HG03521 (cell line): ENCODE results near the gene HSPA1L.
"Not testable (repeated sequence)": the region's sequence is repeated elsewhere in the genome, so short reads cannot be mapped to it uniquely, and the experiment has no call there.

Experiments
- ATAC-seq: cut with Tn5 transposase; IDR thresholded peaks from one replicate; pipeline ENCODE4 v1.9.1; 2021; ENCODE audit warnings: mild to moderate bottlenecking, moderate library complexity; ENCODE audit not compliant: unreplicated experiment

Gene HSPA1L

DNA sequence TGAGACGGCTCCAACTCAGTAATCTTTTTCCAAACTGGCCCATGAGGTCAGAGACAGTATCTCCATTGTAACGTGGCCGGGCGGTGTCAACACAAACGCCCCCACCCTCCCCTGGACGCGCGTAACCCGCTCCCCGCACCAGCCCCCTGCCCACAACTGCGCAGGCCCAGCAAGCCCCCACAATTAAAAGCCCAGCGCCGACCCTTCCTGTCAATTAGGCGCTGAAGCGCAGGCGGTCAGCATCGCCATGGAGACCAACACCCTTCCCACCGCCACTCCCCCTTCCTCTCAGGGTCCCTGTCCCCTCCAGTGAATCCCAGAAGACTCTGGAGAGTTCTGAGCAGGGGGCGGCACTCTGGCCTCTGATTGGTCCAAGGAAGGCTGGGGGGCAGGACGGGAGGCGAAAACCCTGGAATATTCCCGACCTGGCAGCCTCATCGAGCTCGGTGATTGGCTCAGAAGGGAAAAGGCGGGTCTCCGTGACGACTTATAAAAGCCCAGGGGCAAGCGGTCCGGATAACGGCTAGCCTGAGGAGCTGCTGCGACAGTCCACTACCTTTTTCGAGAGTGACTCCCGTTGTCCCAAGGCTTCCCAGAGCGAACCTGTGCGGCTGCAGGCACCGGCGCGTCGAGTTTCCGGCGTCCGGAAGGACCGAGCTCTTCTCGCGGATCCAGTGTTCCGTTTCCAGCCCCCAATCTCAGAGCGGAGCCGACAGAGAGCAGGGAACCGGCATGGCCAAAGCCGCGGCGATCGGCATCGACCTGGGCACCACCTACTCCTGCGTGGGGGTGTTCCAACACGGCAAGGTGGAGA, at the start of gene HSPA1L, which contains the start of gene HSPA1A:
HSPA1L (minus strand) TSS at position 259 of the 814 bp plus-strand sequence. CDS start 3,311 bp downstream, outside the sequence.
HSPA1A (plus strand) TSS at position 519 of the 814 bp plus-strand sequence; CDS start at position 733, 214 bp downstream.
- ATAC-seq = peak; percentile 36

DNA sequence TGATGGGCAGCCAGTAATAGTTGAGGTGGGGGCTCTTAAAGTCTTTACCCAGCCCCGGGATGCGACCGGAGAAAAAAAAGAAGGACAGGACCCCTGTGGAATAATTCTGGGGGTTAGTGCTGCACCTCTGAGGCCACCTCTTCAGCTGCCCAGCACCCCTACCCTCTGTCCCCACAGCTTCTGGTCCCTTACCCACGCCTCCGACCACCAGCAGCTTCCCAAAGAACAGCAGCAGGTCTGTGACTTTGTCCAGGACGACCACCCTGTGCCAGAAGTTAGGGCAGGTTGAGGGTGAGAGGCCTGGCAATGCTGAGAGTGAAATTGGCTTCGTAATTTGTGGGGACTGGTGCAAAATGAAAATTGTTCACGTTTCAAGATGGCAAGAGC, 49.7 kb upstream of the HSPA1L start:
- ATAC-seq = no peak

DNA sequence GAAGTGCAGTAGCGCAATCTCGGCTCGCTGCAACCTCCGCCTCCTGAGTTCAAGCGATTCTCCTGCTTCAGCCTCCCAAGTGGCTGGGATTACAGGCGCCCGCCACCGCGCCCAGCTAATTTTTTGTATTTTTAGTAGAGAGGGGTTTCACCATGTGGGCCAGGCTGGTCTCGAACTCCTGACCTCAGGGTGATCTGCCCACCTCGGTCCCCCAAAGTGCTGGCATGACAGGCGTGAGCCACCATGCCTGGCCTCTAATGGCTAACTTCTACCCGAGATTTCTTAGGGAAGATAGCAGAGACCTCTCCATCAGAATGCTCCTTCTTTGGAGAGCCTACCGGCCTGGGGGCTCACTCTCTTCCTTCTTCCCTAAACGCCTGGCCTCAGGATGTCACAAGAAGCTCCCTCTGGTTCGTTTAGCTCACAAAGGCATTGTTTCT, 49.1 kb upstream of the HSPA1L start:
- not testable (repeated sequence) for ATAC-seq

DNA sequence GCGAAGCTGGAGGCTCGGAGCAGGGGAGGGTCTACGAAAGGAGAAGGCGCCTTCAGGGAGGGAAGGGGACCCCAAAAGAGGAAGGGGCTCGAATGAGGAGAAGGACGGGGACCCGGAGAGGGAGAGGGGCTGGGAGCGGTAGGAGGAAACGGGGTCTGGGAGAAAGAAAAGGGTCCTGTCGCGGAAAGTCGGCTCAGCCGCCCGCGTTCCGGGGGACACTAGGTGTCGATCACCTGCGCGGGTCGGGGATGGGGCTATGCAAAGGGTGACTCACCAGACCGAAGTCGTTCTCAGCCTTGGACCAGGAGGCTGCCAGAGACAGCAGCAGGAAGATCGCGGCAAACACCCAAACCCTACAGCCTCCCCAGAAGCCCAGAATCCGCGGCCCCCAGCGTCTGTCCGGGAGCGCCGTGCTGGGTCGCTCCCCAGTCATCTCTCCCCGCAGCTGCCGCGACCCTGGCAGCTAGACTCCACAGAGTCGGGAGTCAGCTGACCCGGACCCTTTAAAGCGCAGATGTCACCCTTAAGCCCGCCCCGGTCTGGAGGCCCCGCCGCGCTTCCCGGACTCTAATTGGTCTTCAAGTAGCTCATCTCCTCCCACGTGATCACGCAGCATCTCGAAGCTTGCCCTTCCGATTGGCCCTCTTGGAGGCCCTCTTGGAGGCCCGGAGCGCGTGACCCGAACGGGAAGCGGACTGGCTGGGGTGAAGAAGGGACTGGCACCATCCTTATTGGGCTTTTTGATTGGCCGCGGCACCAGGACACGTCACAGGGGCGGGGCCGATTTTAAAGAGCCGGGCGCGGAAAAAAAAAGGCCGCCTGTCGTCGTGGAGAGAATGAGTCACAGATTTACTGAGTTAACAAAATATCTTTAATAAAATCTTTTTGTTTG, 47.5 kb upstream of the HSPA1L start, which contains the start of gene NEU1:
NEU1 (minus strand) TSS at position 478 of the 892 bp plus-strand sequence; CDS start at position 433, 45 bp downstream.
- ATAC-seq = peak; percentile 90

DNA sequence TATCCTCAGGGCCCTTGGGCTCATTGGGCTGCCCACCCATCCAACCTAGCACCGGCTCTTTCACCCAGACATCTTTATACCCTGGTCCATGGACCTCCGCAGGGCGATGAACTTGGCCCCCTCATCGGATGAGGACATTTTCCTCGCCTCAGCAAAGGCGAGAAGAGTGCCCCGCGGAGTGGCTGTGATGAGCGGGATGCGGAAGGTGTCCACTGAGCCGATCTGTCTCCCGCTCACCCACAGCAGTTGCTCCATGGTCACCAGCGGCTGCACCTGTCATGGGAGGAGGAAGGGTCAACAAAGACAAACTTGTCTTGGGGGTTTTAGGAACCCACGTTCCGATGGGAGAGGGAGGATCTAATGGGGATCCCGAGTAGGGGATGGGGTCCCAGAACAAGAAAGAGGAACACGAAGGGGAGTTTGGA, 46.8 kb upstream of the HSPA1L start:
- ATAC-seq = no peak

DNA sequence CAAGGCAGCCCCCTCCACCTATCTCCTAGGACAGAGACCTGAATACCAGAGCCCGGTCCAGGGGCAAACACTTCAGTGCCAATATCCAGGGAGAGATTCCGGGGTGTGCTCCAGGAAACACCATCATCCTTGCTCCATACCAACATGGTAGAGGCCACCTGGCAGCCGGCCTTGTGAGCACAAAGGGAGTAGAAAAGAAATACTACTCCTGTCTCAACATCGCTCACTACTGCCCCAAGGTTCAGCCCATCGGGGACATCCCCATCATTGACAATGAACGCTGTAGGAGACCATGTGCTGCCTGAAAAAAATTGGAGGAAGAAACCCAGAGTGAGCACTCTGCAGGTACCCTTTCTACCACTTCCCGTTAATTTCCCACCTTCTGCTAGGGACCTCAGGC, 46.1 kb upstream of the HSPA1L start:
- no peak for ATAC-seq

DNA sequence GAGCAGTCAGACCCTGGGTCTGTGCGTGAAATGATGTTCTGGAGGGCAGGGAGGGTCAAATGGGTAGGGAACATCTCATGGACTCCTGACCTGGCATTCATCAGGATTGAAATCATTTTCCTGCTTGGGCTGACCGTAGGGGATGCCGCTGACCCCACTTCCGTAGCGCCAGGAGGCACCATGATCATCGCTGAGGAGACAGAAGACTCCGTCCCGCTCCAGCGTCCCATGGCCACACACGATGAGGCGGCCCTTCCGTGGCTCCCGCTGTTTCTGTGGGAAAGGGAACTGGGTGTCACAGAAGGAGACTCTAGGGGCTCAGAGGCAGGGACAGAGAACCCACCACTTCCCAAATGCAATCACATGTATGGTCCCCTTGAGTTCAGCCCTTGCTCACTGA, 45.3 kb upstream of the HSPA1L start:
- no peak for ATAC-seq

DNA sequence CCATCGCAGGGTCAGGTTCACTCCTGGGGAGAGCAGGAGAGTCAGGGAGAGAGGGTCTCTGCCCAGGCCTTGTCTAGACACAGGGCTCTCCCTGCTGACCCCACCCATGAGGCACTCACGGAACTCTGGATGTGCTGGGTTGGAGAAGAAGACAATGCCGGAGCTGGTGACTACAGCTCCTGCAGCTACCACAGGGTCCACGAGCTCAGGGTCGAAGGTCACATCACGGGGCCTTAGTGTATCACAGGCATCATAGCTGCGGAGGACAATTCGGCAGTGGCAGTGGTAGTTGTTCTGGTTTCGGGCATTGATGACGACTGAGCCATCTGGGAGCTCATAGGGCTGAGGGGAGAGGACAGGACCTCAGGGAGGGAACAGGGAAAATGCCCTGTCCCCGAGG, 44.8 kb upstream of the HSPA1L start:
- ATAC-seq = no peak

DNA sequence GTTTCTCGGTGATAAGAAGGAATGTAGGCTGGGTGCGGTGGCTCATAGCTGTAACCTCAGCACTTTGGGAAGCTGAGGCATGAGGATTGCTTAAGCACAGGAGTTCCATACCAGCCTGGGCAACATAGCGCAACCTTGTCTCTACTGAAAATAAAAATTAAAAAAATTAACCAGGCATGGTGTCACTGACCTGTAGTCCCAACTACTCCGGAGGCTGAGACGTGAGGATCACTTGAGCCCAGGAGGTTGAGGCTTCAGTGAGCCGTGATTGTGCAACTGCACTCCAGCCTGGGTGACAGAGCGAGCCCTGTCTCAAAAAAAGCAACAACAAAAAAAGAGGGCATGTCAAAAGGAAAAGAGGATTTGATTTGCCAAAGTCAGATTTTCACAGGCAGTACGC, 43.6 kb upstream of the HSPA1L start:
- no peak for ATAC-seq

DNA sequence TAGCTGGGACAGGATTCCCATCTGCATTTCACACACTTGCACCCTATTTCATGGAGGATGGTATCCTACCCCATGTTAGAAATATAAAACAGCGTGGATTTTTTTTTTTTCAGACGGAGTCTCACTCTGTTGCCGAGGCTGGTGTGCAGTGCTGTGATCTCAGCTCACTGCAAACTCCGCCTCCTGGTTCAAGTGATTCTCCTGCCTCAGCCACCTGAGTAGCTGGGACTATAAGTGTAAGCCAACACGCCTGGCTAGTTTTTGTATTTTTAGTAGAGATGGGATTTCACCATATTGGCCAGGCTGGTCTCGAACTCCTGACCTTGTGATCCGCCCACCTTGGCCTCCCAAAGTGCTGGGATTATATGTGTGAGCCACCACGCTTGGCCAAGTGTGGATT, 42.7 kb upstream of the HSPA1L start:
- not testable (repeated sequence) for ATAC-seq

DNA sequence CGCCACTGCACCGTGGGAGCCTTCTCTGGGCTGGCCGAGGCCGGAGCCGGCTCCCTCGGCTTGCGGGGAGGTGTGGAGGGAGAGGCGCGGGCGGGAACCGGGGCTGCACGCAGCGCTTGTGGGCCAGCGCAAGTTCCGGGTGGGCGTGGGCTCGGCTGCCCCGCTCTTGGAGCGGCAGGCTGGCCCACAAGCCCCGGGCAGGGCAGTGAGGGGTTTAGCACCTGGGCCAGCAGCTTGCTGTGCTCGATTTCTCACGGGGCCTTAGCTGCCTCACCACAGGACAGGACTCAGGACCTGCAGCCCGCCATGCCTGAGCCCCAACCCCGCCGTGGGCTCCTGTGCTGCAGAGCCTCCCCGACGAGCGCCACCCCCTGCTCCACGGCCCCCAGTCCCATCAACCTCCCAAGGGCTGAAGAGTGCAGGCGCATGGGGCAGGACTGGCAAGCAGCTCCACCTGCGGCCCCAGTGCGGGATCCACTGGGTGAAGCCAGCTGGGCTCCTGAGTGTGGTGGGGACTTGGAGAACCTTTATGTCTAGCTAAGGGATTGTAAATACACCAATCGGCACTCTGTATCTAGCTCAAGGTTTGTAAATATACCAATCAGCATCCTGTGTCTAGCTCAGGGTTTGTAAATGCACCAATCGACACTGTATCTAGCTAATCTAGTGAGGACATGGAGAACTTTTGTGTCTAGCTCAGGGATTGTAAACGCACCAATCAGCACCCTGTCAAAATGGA, 37.1 kb upstream of the HSPA1L start:
- ATAC-seq = not testable (repeated sequence)

DNA sequence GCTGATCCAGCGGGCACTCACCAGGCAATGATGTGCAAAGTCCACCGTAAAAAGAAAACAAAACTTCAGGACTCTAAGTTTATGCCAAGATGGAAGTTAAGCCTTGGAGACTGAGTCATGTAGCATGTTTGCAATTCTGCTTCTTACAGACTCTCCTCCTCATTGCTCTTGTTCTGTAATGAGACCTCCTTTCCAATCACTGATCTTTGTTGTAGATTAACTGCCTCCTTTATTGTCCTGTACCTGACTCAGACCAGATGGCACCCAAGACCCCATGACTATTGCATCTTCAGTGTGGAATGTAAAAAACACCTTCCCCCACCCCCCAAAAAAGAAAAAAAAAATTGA, 36.4 kb upstream of the HSPA1L start:
- no peak for ATAC-seq

DNA sequence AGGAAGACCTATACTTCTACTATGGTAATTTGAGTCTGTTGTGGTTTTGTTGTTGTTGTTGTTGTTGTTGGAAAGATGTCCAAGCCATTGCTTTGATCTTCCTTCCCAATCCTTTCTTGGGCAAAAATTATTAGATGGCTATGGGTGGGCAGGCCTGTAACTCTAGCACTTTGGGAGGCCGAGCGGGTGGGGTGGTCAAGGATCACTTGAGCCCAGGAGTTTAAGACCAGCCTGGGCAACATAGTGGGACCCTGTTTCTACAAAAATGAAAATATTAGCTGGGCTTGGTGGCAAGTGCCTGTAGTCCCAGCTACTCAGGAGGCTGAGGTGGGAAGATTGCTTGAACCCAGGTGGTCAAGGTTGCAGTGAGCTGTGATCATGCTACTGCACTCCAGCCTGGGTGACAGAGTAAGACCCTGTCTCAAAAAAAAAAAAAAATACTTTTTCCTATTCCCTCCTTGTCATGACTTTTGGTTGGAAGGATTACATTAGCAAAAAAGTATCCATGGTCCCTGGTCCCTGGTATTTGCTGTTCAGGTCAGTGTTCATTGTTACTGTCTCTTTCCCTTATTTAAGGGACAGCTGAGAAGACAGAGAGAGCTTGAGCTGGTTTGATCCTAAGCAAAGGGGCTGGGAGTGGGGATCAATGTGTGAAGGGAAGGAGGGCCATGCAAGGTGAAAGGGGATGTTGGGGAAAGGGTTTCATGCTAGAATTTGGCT, 35.8 kb upstream of the HSPA1L start:
- no peak for ATAC-seq

DNA sequence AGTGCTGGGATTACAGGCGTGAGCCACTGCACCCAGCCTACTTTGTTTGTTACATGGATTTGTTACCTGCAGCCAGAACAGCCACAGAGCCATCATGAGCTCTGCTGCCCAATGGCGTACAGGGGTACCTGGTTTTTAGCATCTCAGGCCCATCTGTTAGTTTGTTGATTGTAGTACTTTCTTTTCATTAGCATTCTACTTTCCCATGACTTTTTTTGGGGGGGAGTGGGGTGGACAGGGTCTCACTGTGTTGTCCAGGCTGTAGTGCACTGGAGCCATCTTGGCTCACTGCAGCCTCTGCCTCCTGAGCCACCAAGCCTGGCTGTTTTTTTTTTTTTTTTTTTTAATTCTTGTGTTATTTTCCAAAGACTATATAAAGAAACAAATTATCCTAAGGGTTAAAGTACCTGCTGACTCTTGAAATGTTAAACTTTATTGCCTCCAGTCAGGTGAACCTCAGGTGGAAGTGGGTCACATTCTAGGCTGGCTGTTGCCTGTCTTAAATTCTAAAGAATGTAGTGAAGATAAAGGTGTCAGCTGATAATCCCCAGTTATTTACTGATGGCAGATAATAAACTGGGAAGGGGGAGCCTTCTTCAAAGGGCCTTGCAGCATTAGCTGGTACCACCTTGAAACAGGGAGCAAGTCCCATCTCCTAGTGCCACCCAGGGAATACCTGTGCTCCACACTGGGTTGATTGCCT, 32.3 kb upstream of the HSPA1L start:
- no peak for ATAC-seq

DNA sequence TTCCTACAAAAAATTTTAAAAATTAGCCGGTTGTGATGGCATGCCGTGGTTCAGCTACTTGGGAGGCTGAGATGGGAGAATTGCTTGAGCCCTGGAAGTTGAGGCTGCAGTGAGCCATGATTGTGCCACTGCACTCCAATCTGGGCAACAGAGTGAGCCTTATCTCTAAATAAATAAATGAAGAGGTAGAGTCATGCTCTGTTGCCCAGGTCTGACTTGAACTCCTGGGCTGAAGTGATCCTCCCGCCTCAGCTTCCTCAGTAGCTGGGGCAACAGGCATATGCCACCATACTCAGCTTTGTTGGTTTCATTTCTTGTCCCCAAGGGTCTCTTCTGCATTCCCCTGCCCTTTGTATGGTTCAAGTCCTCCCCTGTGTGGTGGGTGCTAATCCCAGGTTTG, 29.4 kb upstream of the HSPA1L start:
- no peak for ATAC-seq

DNA sequence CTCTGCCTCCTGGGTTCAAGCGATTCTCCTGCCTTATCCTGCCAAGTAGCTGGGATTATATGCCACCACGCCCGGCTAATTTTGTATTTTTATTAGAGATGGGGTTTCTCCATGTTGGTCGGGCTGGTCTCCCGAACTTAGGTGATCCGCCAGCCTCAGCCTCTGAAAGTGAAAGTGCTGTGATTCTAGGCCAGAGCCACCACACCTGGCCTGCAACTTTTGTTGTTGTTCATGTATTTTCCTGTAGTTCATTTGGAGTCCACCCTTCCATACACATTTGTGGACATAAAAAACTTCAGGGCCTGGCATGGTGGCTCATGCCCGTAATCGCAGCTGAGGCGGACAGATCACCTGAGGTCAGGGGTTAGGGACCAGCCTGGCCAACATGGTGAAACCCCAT, 27.0 kb upstream of the HSPA1L start:
- ATAC-seq = no peak

DNA sequence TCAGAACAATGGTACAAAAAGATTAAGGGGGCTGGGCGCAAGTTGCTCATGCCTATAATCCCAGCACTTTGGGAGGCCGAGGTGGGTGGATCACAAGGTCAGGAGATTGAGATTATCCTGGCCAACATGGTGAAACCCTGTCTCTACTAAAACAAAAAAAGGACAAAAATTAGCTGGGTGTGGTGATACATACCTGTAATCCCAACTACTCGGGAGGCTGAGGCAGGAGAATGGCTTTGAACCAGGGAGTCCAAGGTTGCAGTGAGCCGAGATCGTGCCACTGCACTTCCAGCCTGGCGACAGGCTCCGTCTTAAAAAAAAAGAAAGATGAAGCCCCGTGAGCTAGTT, 24.7 kb upstream of the HSPA1L start:
- ATAC-seq = not testable (repeated sequence)

DNA sequence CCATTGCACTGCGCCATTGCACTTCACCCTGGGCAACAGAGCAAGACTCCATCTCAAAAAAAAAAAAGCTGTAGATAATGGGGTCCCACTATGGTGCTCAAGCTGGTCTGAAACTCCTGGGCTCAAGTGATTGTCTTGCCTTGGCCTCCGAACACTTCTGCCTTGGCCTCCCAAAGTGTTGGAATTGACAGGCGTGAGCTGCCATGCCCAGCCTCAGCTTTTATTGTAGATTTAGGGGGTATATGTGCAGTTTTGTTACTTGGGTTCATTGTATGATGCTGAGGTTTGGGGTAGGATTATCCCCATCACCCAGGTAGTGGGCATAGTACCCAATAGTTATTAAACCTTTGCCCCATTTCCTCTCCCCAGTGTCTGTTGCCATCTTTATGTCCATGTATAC, 23.9 kb upstream of the HSPA1L start:
- no peak for ATAC-seq

DNA sequence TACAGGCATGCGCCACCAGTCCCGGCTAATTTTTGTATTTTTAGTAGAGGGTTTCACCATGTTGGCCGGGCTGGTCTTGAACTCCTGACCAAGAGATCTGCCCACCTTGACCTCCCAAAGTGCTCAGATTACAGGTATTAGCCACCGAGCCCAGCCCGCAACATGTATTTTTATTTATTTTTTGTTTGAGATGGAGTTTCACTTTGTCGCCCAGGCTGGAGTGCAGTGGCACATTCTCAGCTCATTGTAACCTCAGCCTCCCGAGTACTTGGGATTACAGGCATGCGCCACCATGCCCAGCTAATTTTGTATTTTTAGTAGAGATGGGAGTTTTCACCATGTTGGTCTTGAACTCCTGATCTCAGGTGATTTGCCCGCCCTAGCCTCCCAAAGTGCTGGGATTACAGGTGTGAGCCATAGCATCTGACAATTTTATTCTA, 23.1 kb upstream of the HSPA1L start:
- ATAC-seq = not testable (repeated sequence)
